ENCODE data around the gene RTP3.
"Not testable (repeated sequence)": the region's sequence is repeated elsewhere in the genome, so short reads cannot be mapped to it uniquely, and the experiment has no call there.

The RTP3 gene

DNA sequence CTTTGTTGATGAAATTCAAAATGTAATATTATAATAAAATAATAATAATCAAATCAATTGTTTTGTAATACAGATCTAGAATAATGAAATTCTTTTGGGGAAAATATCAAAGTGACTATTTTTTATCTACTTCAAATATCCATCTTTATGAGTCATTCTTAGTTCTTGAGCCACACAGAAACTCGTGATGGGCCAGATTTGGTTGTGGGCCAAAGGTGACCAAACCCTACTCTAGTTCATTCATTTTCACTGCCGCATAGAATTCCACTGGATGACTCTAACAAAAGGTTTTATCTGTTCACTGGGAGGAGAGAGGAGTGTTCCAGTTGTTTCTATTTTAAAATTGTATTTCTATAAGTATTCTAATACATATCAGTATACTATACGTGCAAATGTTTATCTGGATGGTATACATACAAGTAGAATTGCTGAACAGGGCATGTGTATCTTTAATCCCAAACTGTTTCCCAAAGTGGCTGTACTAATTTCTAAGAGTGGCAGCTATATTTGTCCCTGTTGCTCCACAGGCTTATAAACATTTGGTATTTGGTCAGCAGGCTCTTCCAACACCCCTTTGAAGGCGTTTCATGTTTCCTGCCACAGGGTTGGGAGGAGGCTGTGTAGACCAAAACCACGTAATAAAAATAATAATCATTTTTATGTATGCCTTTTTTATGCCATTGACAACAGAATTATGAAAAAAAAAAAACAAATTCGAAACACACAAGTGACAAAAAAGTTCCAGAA, 7.3 kb upstream of the RTP3 start:
- TF ChIP-seq CTCF (IDR thresholded peaks at IDR 0.05; ENCODE audit: borderline replicate concordance, insufficient read depth, low read depth, low read length) = no peak
- no peak overlapping the region for H3K4me3 ChIP-seq (ENCODE audit: low read depth, low read length)

DNA sequence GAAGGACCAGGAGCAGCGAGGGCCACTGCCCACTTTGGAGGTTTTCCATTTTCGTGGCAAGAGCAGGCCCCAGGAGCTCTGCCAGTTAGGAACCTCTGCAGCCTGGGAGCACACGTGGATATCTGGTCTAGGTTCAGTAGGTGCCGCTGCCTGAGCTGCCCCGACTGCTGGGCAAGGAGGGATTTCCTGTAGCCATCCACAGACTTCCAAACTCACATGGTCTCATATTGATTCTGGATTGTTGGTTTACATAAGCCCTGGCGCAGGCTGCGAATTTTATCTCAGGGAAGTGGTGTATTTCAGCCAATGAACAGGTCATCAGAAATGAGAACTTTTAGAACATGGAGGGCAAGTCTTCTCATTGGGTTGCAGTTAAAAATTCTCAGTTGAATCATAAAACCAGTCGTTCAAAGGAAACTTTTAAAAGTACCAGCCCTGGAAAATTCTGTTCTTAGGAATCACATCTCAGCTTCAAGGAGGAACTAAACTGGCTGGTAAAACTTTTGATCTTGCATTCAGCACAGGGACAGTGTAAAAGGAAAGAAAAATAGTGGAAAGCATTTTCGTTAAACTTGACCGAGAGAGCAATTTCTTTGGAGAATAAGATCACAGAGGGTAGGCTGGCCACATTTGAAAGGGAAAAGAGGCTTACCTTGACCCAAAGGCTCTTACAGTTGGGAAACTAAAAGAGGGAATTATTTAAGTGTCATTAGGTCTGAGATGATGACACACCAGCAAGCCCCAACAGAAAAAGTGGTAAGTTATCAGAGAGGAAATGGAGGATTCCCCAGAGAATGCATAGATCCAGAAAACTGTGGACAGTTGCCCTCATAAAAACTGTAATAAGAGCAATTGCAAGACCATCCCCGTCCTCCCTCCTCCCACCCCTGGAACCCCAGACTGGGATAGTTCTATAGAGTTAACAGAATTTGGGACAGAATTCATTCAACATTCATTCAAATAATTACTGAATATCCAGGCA, 6.4 kb upstream of the RTP3 start:
- H3K4me3 ChIP-seq (ENCODE audit: low read depth, low read length) = no peak overlapping the region
- no peak for TF ChIP-seq CTCF (IDR thresholded peaks at IDR 0.05; ENCODE audit: borderline replicate concordance, insufficient read depth, low read depth, low read length)

DNA sequence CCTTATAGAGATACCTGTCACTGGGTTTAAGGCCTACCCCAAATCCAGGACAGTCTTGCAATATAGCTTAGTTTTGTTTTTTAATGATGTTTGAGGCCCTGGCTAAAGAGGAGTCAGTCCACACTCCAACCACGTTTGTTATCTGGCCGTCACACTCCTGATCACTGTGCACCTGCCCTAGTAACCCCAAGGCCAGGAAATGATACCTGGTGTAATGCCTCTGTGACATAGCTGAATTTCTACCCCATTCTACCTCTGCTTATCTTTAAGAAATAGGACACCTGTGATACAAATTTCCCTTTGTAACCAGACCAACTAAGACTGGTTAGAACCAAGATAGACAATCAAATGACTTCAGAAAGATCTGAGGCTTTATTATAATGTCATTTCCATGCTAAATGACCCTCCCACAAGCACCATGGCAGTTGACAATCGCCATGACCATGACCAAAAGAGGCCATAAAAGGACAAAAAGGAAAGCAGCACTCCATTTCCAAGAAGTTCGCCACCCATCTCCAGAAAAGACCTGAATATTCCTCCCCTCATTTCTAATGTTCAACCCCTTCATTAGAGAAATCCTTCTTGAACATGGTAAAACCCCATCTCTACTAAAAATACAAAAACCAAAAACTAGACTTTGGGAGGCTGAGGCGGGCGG, 4.8 kb upstream of the RTP3 start:
- TF ChIP-seq CTCF (IDR thresholded peaks at IDR 0.05; ENCODE audit: borderline replicate concordance, insufficient read depth, low read depth, low read length) = no peak
- no peak overlapping the region for H3K4me3 ChIP-seq (ENCODE audit: low read depth, low read length)

DNA sequence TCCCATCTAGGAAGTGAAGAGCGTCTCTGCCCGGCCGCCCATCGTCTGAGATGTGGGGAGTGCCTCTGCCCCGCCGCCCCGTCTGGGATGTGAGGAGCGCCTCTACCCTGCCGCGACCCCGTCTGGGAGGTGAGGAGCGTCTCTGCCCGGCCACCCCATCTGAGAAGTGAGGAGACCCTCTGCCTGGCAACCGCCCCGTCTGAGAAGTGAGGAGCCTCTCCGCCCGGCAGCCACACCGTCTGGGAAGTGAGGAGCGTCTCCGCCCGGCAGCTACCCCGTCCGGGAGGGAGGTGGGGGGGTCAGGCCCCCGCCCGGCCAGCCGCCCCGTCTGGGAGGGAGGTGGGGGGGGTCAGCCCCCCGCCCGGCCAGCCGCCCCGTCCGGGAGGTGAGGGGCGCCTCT, 3.3 kb upstream of the RTP3 start:
- not testable (repeated sequence) for H3K4me3 ChIP-seq (ENCODE audit: low read depth, low read length)

DNA sequence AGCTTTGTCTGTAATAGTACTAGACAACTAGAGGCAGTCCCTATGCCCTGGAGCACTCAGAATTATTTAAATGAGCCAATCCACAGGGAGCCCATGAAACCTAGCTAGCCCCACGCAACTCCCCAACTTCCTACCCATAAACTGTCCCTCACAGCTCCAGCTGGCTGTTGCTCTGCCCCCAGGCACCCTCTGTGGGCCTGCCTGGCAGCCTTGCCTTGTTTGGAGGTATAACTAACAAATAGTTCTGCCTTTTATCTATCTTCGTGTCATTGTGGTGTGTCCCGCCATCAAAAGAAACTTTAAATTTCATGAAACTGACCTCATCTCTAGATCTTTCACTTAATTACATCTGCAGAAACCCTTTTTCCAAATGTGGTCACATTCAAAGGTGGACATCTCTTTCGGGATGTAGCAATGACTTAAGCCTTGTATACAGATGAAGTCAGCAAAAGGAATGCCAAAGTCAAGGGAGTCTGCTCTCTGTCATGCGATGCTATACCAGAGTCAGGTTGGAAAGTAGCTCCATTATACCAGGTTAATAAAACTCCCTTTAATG, 1.8 kb upstream of the RTP3 start:
- no peak for TF ChIP-seq CTCF (IDR thresholded peaks at IDR 0.05; ENCODE audit: borderline replicate concordance, insufficient read depth, low read depth, low read length)
- no peak overlapping the region for H3K4me3 ChIP-seq (ENCODE audit: low read depth, low read length)

DNA sequence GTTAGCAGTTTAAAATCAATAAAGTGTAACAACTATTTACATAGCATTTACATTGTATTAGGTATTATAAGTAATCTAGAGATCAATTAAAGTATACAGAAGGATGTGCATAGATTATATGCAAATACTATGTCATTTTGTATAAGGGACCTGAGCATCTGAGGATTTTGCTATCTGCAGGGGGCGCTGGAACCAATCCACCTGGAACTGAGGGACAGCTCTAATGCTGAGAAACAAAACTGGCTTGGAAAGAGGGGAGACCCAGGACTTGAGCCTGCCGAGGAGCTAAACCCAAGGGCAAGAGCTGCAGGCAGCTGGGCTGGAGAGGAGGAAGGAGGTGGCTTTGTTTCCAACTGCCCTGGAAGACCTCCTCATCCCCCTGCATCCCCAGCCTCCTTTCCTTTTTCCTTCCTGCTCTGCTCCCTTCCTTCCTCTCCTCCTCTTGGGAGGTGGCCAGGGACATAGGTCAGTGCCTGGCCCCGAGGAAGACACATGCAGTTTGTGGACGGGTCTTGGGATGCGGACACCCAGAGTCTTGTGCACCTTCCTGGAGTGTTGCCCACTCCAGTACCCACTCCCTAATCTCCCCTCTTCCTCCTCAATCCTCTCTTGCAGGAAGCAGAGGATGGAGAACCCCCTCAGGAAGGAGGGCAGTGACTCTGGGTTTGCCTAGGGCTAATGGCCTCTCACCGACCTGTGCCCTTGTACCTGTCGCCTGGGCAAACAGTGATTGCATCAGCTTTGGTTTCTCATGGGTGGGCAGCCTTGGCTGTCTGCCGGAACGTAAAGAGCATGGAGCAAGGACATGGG, 825 bp upstream of the RTP3 start:
- no peak overlapping the region for H3K4me3 ChIP-seq (ENCODE audit: low read depth, low read length)
- TF ChIP-seq CTCF (IDR thresholded peaks at IDR 0.05; ENCODE audit: borderline replicate concordance, insufficient read depth, low read depth, low read length) = peak; percentile 55

Data from GM12875 (cell line).